Choroid plexus epithelial cell (primary cell): ENCODE measurements around the gene PFKFB1.

ENCODE experiments used
- DNase-seq: peaks from one replicate; pipeline ENCODE4 v3.0.0-alpha.2; 2010; ENCODE audit warnings: low read depth
- H3K4me3 ChIP-seq: 2 replicates; pipeline ENCODE4 v1.5.1; 2011; ENCODE audit warnings: low read depth, mild to moderate bottlenecking, control low read depth, low read length, moderate library complexity
- TF ChIP-seq, protein P1 (sequence below): conservative IDR thresholded peaks from 2 replicates; pipeline ENCODE4 v1.5.1; 2011; ENCODE audit warnings: low read depth, mild to moderate bottlenecking, control low read depth, inconsistent platforms, low read length, moderate library complexity

The PFKFB1 gene

DNA sequence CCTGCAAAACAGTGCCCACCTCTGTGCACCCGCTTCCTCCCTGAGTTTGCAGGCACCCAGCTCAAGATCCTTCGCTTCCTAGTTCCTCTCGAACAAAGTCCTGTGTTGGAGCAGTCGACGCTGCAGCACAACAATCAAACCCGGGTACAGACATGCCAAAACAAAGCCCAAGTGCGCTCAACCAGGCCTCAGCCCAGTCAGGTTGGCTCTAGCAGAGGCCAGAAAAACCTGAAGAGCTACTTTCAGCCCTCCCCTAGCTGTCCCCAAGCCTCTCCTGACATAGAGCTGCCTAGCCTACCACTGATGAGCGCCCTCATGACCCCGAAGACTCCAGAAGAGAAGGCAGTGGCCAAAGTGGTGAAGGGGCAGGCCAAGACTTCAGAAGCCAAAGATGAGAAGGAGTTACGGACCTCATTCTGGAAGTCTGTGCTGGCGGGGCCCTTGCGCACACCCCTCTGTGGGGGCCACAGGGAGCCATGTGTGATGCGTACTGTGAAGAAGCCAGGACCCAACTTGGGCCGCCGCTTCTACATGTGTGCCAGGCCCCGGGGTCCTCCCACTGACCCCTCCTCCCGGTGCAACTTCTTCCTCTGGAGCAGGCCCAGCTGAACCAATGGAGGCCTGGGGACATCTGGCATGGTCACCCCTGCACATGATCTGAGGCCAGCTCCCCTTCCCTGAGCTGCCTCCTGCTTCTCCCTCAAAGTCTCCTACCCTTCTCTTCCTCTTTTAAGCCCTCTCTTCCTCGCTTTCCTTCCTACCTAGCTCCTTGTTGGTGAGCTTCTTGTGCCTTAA is 13.0 kb upstream of the PFKFB1 start:
- H3K4me3 ChIP-seq: no peak overlapping the region
- no peak for DNase-seq
- TF ChIP-seq, protein P1, sequence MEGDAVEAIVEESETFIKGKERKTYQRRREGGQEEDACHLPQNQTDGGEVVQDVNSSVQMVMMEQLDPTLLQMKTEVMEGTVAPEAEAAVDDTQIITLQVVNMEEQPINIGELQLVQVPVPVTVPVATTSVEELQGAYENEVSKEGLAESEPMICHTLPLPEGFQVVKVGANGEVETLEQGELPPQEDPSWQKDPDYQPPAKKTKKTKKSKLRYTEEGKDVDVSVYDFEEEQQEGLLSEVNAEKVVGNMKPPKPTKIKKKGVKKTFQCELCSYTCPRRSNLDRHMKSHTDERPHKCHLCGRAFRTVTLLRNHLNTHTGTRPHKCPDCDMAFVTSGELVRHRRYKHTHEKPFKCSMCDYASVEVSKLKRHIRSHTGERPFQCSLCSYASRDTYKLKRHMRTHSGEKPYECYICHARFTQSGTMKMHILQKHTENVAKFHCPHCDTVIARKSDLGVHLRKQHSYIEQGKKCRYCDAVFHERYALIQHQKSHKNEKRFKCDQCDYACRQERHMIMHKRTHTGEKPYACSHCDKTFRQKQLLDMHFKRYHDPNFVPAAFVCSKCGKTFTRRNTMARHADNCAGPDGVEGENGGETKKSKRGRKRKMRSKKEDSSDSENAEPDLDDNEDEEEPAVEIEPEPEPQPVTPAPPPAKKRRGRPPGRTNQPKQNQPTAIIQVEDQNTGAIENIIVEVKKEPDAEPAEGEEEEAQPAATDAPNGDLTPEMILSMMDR: no peak

DNA sequence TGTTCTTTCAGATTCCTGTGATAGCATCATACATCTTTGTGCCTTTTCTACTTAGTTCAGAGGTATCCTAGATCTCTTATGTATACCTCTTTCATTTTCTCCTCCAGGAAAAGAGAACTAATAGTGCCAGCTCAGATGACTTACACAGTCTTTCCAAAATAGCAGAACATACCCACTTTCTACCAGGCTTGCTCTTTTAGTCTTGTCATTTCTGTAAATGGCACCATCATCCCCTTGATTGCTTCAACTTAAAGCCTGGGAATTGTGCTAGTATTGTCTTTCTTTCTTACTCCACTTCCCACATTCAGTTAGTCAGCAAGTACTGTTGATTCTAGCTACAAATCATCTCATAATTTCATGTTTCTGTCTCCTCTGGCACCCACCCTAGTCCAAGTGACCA is 11.3 kb upstream of the PFKFB1 start:
- DNase-seq: no peak
- TF ChIP-seq, protein P1: no peak
- H3K4me3 ChIP-seq: no peak overlapping the region

DNA sequence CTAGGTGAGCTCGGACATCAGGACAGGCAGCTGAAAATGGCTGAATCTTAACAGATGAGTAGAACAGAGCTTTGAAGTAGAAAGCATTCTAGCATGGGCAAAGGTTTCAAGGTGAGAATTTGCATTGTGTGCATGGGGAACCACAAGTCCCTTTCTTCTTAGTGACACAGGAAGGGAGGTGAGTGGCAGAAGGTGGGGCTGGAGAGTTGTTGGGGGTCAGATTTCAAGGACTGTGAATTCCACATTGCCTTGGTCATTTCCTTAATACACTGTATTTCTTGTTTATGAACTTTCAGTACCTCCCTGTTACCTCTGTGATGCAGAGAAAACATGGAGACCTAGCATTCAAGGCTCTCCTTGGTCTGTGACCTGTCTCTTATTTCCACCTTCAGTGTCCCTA is 10.2 kb upstream of the PFKFB1 start:
- TF ChIP-seq, protein P1: no peak
- DNase-seq: no peak
- no peak overlapping the region for H3K4me3 ChIP-seq

DNA sequence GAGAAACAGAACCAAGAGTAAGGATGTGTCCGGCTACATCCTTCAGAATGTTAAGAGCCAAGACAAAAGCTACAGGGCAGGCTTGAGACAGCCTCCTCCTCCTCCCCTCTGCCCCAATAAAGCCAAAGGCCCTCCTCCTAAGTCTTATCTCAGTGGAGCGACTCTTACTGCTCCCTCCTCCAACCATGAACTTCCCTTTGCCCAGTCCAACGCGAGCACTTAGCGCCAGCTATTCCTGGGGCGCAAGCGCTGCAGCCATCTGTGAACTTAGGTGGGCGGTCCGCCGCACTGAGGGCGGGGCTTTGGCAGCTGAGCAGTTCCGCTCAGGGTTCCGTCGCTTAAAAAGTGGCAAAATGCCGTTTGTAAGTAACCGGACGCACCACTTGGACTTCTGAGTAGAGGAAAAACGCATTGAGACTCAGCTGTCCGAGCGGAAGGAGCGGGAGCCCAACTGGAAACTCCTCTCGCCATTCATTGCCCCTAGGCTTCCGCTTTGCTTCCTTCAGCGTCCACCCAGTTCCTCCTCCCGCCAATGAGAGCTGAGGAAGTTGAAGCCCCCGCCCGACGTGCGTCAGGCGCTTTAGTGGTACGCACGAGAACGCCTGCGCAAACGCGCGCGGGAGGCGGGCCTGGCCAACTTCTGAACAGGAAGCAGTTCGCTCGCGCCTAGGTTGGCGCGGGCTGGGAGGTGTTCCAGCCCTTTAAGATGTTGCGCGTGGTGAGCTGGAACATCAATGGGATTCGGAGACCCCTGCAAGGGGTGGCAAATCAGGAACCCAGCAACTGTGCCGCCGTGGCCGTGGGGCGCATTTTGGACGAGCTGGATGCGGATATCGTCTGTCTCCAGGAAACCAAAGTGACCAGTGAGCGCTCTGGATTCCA is 6.0 kb upstream of the PFKFB1 start, which contains the start of gene APEX2:
TSS of gene APEX2 (plus strand) at position 647 of the 882 bp plus-strand sequence. CDS start at position 707, 60 bp downstream.
- peak within 1 kb of the TSS; percentile 73 for H3K4me3 ChIP-seq
- TF ChIP-seq, protein P1: no peak
- peak; percentile 93 for DNase-seq

DNA sequence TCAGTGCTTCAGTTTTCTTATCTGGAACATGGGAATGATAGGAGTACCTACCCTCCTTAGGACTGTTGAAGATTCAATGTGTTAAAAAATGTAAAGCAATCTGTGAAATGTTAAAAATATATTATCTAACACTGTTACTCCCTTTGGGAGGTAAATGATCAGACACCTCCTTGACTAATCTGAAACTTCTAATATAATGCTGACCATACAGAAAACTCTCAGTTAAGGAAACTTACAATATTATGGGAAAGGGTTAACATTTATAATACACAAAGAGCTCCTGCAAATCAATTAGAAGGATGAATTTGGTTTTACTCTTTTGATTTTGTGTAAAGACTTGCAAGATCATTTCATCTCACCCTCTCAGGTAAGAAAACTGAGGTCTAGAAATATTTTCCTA is 1.6 kb upstream of the PFKFB1 start:
- no peak for DNase-seq
- no peak overlapping the region for H3K4me3 ChIP-seq
- TF ChIP-seq, protein P1: no peak

DNA sequence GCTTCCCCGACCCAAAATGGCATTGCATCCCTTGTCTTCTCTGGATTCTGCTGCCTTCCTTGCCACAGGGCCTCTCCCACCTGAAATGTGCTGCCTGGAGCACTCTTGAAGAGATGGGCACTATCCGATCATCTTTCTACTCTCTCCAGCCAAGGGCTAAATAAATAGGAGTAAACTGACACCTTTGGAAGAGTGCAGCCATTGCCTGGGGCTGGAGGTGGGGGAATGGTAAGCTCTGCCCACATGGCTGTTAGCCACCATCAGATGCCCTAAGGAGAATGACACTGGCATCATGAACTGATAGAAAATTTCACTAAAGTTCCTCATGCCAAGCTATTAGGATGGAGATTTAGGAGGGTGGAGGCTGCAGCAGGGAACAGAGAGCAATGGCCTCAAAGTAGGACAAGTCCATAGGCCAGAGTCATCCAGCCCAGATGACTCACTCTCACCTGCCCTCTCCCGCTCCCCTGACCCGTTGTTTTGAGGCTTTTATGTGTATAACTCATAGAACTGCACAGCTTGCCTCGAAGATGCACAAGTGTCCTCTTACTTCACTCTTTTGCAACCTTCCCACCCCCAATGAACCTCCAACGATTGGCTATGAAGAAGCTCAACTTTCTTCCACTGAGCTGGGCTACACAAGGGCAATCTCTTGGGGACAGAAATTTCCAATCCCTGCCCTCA is 822 bp upstream of the PFKFB1 start:
- no peak for DNase-seq
- TF ChIP-seq, protein P1: no peak
- H3K4me3 ChIP-seq: no peak overlapping the region
